HepG2 (cell line): ENCODE measurements around the gene SGPL1.

Experiments used
- GABPB1 ChIP-seq: IDR thresholded peaks from 2 replicates; pipeline ENCODE4 v1.6.1; 2016; ENCODE audit warnings: mild to moderate bottlenecking, missing genetic modification reagents, moderate library complexity, missing compliant biosample characterization
- NFE2L2 ChIP-seq: fragments of 150-350 bp; IDR thresholded peaks from 2 replicates; pipeline ENCODE4 v1.6.1; 2014; ENCODE audit warnings: low read length
- POLR2AphosphoS5 ChIP-seq: IDR thresholded peaks from 2 replicates; pipeline ENCODE4 v1.6.1; 2012; ENCODE audit warnings: low read depth, low read length
- SNRNP70 ChIP-seq: fragments of 200-400 bp; formaldehyde crosslinking; IDR thresholded peaks from 2 replicates; pipeline ENCODE4 v1.6.1; 2017; ENCODE audit warnings: mild to moderate bottlenecking, low read depth, low read length, moderate library complexity
- SP1 ChIP-seq, 2 experiments: fragments of 450-650 bp in 1 of 2; sonication (generic) in 1 of 2; formaldehyde crosslinking in 1 of 2; IDR thresholded peaks; 2 replicates each; pipeline versions ENCODE4 v1.4.0 to v1.6.1; 2016 to 2020; ENCODE audit warnings: missing genetic modification reagents in 1 of 2
- ZFP82 ChIP-seq: sonication (generic); formaldehyde crosslinking; IDR thresholded peaks from 2 replicates; pipeline ENCODE4 v1.5.1; 2020; ENCODE audit warnings: mild to moderate bottlenecking, missing genetic modification reagents, borderline replicate concordance
- ZKSCAN1 ChIP-seq: fragments of 150-350 bp; IDR thresholded peaks from 2 replicates; pipeline ENCODE4 v1.6.1; 2014; ENCODE audit warnings: low read length
- ZNF703 ChIP-seq: sonication (generic); formaldehyde crosslinking; IDR thresholded peaks from 2 replicates; pipeline ENCODE4 v1.5.1; 2020; ENCODE audit warnings: missing genetic modification reagents, mild to moderate bottlenecking, moderate library complexity, borderline replicate concordance
- TF ChIP-seq, protein P1 (sequence below): sonication (generic); formaldehyde crosslinking; IDR thresholded peaks from 2 replicates; pipeline ENCODE4 v1.4.0; 2020; ENCODE audit warnings: missing genetic modification reagents
- TF ChIP-seq, protein P2 (sequence below): sonication (generic); formaldehyde crosslinking; IDR thresholded peaks from 2 replicates; pipeline ENCODE4 v1.5.0; 2020; ENCODE audit warnings: mild to moderate bottlenecking, missing genetic modification reagents, moderate library complexity
- TF ChIP-seq, protein P3 (sequence below): sonication (generic); formaldehyde crosslinking; IDR thresholded peaks from 2 replicates; pipeline ENCODE4 v1.5.1; 2020; ENCODE audit warnings: missing genetic modification reagents, mild to moderate bottlenecking, borderline replicate concordance

DNA sequence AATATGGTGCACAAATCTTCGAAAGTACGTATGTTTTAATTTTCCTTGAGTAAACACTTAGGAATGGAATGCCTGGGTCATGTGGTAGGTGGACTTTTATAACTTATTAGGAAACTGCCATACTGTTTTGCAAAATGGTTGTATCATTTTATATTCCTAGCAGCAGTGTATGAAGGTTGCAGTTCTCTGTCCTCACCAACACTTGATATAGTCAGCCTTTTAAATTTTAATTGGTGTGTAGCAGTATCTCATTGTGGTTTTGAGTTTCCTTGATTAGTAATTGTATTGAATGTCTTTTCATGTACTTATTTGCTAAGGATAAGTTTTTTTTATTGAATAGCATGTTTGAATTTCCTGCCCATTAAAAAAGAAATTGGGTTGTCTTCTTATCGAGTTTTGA lies 73.5 kb downstream of the SGPL1 start:
- no peak for TF ChIP-seq GABPB1
- TF ChIP-seq, protein P1, sequence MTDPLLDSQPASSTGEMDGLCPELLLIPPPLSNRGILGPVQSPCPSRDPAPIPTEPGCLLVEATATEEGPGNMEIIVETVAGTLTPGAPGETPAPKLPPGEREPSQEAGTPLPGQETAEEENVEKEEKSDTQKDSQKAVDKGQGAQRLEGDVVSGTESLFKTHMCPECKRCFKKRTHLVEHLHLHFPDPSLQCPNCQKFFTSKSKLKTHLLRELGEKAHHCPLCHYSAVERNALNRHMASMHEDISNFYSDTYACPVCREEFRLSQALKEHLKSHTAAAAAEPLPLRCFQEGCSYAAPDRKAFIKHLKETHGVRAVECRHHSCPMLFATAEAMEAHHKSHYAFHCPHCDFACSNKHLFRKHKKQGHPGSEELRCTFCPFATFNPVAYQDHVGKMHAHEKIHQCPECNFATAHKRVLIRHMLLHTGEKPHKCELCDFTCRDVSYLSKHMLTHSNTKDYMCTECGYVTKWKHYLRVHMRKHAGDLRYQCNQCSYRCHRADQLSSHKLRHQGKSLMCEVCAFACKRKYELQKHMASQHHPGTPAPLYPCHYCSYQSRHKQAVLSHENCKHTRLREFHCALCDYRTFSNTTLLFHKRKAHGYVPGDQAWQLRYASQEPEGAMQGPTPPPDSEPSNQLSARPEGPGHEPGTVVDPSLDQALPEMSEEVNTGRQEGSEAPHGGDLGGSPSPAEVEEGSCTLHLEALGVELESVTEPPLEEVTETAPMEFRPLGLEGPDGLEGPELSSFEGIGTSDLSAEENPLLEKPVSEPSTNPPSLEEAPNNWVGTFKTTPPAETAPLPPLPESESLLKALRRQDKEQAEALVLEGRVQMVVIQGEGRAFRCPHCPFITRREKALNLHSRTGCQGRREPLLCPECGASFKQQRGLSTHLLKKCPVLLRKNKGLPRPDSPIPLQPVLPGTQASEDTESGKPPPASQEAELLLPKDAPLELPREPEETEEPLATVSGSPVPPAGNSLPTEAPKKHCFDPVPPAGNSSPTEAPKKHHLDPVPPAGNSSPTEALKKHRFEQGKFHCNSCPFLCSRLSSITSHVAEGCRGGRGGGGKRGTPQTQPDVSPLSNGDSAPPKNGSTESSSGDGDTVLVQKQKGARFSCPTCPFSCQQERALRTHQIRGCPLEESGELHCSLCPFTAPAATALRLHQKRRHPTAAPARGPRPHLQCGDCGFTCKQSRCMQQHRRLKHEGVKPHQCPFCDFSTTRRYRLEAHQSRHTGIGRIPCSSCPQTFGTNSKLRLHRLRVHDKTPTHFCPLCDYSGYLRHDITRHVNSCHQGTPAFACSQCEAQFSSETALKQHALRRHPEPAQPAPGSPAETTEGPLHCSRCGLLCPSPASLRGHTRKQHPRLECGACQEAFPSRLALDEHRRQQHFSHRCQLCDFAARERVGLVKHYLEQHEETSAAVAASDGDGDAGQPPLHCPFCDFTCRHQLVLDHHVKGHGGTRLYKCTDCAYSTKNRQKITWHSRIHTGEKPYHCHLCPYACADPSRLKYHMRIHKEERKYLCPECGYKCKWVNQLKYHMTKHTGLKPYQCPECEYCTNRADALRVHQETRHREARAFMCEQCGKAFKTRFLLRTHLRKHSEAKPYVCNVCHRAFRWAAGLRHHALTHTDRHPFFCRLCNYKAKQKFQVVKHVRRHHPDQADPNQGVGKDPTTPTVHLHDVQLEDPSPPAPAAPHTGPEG (CRISPR knock-in tag) = no peak
- no peak for TF ChIP-seq ZFP82
- no peak for TF ChIP-seq POLR2AphosphoS5
- TF ChIP-seq SNRNP70 = no peak
- no peak for TF ChIP-seq ZKSCAN1
- TF ChIP-seq NFE2L2 = no peak
- TF ChIP-seq, protein P2, sequence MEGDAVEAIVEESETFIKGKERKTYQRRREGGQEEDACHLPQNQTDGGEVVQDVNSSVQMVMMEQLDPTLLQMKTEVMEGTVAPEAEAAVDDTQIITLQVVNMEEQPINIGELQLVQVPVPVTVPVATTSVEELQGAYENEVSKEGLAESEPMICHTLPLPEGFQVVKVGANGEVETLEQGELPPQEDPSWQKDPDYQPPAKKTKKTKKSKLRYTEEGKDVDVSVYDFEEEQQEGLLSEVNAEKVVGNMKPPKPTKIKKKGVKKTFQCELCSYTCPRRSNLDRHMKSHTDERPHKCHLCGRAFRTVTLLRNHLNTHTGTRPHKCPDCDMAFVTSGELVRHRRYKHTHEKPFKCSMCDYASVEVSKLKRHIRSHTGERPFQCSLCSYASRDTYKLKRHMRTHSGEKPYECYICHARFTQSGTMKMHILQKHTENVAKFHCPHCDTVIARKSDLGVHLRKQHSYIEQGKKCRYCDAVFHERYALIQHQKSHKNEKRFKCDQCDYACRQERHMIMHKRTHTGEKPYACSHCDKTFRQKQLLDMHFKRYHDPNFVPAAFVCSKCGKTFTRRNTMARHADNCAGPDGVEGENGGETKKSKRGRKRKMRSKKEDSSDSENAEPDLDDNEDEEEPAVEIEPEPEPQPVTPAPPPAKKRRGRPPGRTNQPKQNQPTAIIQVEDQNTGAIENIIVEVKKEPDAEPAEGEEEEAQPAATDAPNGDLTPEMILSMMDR (CRISPR knock-in tag) = no peak
- no peak for TF ChIP-seq SP1 (IDR thresholded peaks at IDR 0.05)
- no peak for TF ChIP-seq SP1 (CRISPR knock-in tag; IDR thresholded peaks at IDR 0.05)
- TF ChIP-seq ZNF703 (CRISPR knock-in tag) = no peak
- TF ChIP-seq, protein P3, sequence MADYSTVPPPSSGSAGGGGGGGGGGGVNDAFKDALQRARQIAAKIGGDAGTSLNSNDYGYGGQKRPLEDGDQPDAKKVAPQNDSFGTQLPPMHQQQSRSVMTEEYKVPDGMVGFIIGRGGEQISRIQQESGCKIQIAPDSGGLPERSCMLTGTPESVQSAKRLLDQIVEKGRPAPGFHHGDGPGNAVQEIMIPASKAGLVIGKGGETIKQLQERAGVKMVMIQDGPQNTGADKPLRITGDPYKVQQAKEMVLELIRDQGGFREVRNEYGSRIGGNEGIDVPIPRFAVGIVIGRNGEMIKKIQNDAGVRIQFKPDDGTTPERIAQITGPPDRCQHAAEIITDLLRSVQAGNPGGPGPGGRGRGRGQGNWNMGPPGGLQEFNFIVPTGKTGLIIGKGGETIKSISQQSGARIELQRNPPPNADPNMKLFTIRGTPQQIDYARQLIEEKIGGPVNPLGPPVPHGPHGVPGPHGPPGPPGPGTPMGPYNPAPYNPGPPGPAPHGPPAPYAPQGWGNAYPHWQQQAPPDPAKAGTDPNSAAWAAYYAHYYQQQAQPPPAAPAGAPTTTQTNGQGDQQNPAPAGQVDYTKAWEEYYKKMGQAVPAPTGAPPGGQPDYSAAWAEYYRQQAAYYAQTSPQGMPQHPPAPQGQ (CRISPR knock-in tag) = no peak
